ENCODE results near the gene PLSCR3. TPM values are rescaled to one million over a fixed set of nuclear protein-coding genes. Genes with fewer than 3 reads are reported as not detected.

Gene PLSCR3
- total RNA-seq, 4 donors from 2014 or later, result 18.3 to 21.6 (median 19.9) TPM

DNA sequence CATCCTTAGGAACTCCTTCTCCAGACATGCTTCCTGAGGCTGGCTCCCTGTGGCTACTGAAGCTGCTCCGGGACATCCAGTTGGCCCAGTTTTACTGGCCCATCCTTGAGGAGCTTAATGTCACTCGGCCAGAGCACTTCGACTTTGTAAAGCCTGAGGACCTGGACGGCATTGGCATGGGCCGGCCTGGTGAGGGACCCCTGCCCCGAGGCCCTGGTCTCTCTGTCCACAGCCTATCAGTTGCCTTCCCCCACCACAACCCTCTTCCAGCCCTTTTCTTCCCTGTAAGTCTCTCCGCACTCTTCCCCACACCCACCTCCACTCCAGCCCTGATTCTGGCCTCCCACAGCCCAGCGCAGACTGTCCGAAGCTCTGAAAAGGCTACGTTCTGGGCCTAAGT is 11.4 kb downstream of the PLSCR3 start:
- H3K36me3 ChIP-seq, result no peaks in the 10 kb centered on the region
- no peaks in the 10 kb centered on the region for H3K27me3 ChIP-seq
- H3K27ac ChIP-seq, result no peak overlapping the region
- WGBS, 2 donors, result 93 to 94% methylated on average over 9 to 10 of the region's 10 CpGs
- H3K9me3 ChIP-seq, result no peaks in the 10 kb centered on the region
- no peak for TF ChIP-seq POLR2A (IDR thresholded peaks at IDR 0.05)
- no peak for TF ChIP-seq CTCF (IDR thresholded peaks at IDR 0.05)
- intact Hi-C loops (cut with DNase I), result no loop called here
- no peak overlapping the region for H3K4me3 ChIP-seq (replicated peaks in 1 of 3)
- H3K4me1 ChIP-seq, result peaks cover 15 to 23% of the 10 kb centered on the region in 2 donors
- DNase-seq, result no peak

DNA sequence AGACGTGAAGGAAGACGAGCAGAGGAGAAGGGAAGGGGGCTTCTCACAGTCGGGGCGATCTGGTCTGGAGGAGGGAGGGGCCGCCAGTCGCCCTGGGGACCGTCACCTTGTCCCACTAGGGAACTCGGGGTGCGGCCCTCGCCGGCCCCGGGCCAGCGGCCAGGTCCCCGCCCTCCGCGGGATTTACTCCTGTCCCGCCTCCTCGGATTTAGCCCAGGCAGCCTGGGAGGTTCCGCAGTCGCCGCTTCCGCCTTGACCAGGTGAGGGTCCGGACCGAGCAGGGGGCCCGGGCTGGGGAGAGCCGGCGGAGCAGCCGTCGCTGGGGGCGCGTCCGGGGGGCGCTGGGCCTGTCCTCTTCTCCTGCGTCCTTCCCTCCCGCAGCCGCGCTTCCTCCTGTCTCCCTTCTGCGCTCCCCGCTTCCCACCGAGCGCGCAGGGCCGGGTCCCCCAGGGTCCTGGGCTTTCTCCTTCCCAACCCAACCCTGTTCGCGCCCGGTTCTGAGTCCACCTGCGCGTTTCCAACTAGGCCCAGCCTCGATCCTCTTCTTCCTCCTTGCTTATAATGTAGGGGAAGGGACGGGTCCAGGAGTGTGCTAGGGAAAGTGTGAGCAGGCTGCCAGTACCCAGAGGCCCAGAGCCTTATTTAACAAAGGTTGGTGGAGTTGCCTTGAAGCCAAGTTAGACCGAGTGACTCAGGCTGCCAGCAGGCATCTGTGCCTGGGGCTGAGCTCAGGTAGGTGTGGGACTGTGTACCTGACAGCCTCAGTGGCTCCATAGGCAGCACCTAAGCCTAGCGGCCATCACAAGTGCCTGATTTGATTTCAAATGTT is 13.3 kb downstream of the PLSCR3 start, which contains the start of gene TNK1:
TSS of gene TNK1 (plus strand) at position 235 of the 829 bp plus-strand sequence. CDS start 1,838 bp downstream, outside the sequence.
- WGBS, 2 donors, result 4 to 7% methylated on average over 33 to 47 of the region's 52 CpGs
- H3K4me3 ChIP-seq (replicated peaks in 1 of 3), result peak within 1 kb of the TSS; percentile 3 to 72 (median 6)
- peaks cover 15 to 23% of the 10 kb centered on the region in 2 donors for H3K4me1 ChIP-seq
- TF ChIP-seq CTCF (IDR thresholded peaks at IDR 0.05) (no peak), POLR2A (IDR thresholded peaks at IDR 0.05) (peak in 1 of 2 donors; percentile 79)
- no peaks in the 10 kb centered on the region for H3K36me3 ChIP-seq
- no peaks in the 10 kb centered on the region for H3K9me3 ChIP-seq
- peak within 1 kb of the TSS in 2 of 3 donors; percentile 49 to 74 for H3K27ac ChIP-seq
- DNase-seq, result peak; percentile 80 to 83
- intact Hi-C loops (cut with DNase I), result no loop called here
- no peaks in the 10 kb centered on the region for H3K27me3 ChIP-seq

DNA sequence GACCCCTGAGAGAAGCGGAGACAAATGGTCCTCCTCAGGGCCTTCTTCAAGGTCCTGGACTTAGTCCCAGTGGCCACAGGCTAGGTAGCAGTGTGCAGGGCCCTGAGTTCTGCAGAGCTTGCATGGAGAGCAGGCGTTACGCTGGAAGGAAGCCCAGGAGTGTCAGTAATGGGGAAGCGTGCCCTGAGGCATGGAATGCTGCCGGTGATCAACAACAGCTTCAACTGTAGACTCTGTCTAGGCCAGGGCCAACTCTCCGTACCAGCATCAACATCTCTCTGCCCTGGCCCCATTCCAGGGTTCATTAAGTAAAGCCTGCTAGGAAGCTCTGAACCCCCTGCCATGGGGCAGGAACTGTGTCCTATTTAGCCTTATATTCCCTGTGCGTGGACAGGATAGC is 14.0 kb downstream of the PLSCR3 start:
- DNase-seq, result peak; percentile 81 to 85

GRCh38 chr17:7379134-7379533 is 15.2 kb downstream of the PLSCR3 start:
- TF ChIP-seq POLR2A (IDR thresholded peaks at IDR 0.05) (no peak), CTCF (IDR thresholded peaks at IDR 0.05) (no peak)
- intact Hi-C loops (cut with DNase I), result no loop called here
- 95 to 96% methylated on average over 3 of the region's 3 CpGs for WGBS, 2 donors
- Histone ChIP-seq H3K36me3 (no peaks in the 10 kb centered on the region), H3K27ac (no peak overlapping the region), H3K9me3 (no peaks in the 10 kb centered on the region), H3K27me3 (no peaks in the 10 kb centered on the region), H3K4me1 (peaks cover 15 to 23% of the 10 kb centered on the region in 2 donors), H3K4me3 (replicated peaks in 1 of 3) (no peak overlapping the region)
- no peak for DNase-seq

More for the DNA sequence above, 14.0 kb downstream of the PLSCR3 start:
- peaks cover 15 to 23% of the 10 kb centered on the region in 2 donors for H3K4me1 ChIP-seq
- TF ChIP-seq CTCF (IDR thresholded peaks at IDR 0.05), result no peak
- no peak for TF ChIP-seq POLR2A (IDR thresholded peaks at IDR 0.05)
- peak overlapping the region in 1 of 3 donors; percentile 72 for H3K4me3 ChIP-seq (replicated peaks in 1 of 3)
- intact Hi-C loops (cut with DNase I), result no loop called here
- H3K27me3 ChIP-seq, result no peaks in the 10 kb centered on the region
- H3K27ac ChIP-seq, result peak overlapping the region in 1 of 3 donors; percentile 74
- WGBS, 2 donors, result 2 to 25% methylated on average over 3 to 7 of the region's 7 CpGs
- H3K9me3 ChIP-seq, result no peaks in the 10 kb centered on the region
- H3K36me3 ChIP-seq, result no peaks in the 10 kb centered on the region

DNA sequence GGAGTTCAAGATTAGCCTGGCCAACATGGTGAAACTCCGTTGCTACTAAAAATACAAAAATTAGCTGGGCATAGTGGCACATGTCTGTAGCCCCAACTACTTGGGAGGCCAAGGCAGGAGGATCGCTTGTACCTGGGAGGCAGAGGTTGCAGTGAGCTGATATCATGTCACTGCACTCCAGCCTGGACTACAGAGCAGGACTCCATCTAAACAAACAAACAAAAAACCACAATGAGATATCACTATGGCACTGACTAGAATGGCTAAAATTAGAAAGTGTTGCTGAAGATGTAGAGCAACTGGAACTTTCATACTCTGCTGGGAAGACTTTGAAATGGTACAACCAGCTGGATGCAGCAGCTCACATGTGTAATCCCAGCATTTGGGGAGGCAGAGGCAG is 20.0 kb downstream of the PLSCR3 start:
- intact Hi-C loops (cut with DNase I), result no loop called here
- DNase-seq, result no peak
- WGBS, 2 donors, result 89 to 92% methylated on average over 2 of the region's 2 CpGs
- Histone ChIP-seq H3K27me3 (no peaks in the 10 kb centered on the region), H3K4me1 (no peaks in the 10 kb centered on the region), H3K36me3 (no peaks in the 10 kb centered on the region), H3K9me3 (no peaks in the 10 kb centered on the region), H3K27ac (no peak overlapping the region), H3K4me3 (replicated peaks in 1 of 3) (no peak overlapping the region)
- TF ChIP-seq CTCF (IDR thresholded peaks at IDR 0.05), result no peak
- TF ChIP-seq POLR2A (IDR thresholded peaks at IDR 0.05), result no peak

Data from thyroid gland (tissue), 4 donors.